Loucy (cell line): ENCODE data around the gene TUBGCP3.

ENCODE experiments used
- H2AFZ ChIP-seq: fragments of 200-600 bp; sonication (generic); 2 replicates; pipeline ENCODE4 v1.6.0; 2016; ENCODE audit warnings: antibody characterized with exemption, mild to moderate bottlenecking, low read length, moderate library complexity
- H3F3A ChIP-seq: fragments of 200-600 bp; 2 replicates; pipeline ENCODE4 v1.6.0; 2016; ENCODE audit warnings: antibody characterized with exemption, low read depth, mild to moderate bottlenecking
- H3K27me3 ChIP-seq: fragments of 200-600 bp; sonication (generic); 2 replicates; pipeline ENCODE4 v1.6.1; 2014; ENCODE audit warnings: low read length, mild to moderate bottlenecking; ENCODE audit not compliant: insufficient read depth, poor library complexity, severe bottlenecking
- H3K36me3 ChIP-seq: fragments of 200-600 bp; sonication (generic); 2 replicates; pipeline ENCODE4 v1.6.1; 2016; ENCODE audit warnings: low read length; ENCODE audit not compliant: insufficient read depth
- H3K4me1 ChIP-seq: fragments of 200-600 bp; sonication (generic); 2 replicates; pipeline ENCODE4 v1.5.1; 2014; ENCODE audit warnings: low read length, mild to moderate bottlenecking; ENCODE audit not compliant: insufficient read depth, poor library complexity, severe bottlenecking
- H3K4me2 ChIP-seq: fragments of 200-600 bp; sonication (generic); 2 replicates; pipeline ENCODE4 v1.6.0; 2014; ENCODE audit warnings: antibody characterized with exemption, low read length, low read depth, mild to moderate bottlenecking; ENCODE audit not compliant: poor library complexity, severe bottlenecking
- H3K4me3 ChIP-seq: fragments of 200-600 bp; sonication (generic); 2 replicates; pipeline ENCODE4 v1.5.1; 2014; ENCODE audit warnings: low read length, mild to moderate bottlenecking, mixed read lengths; ENCODE audit not compliant: poor library complexity, severe bottlenecking
- H3K79me2 ChIP-seq: fragments of 200-600 bp; sonication (generic); 2 replicates; pipeline ENCODE4 v1.6.1; 2014; ENCODE audit warnings: low read length; ENCODE audit not compliant: insufficient read depth
- H3K9ac ChIP-seq: fragments of 200-600 bp; sonication (generic); 2 replicates; pipeline ENCODE4 v1.6.0; 2014; ENCODE audit warnings: mild to moderate bottlenecking, low read depth, low read length, moderate library complexity; ENCODE audit not compliant: poor library complexity, severe bottlenecking
- H3K9me2 ChIP-seq: fragments of 200-600 bp; sonication (generic); replicated peaks from 2 replicates; pipeline ENCODE4 v1.6.1; 2016; ENCODE audit warnings: low read depth, low read length, mixed read lengths
- H3K9me3 ChIP-seq: fragments of 200-600 bp; sonication (generic); 2 replicates; pipeline ENCODE4 v1.6.1; 2014; ENCODE audit warnings: mild to moderate bottlenecking, antibody characterized with exemption, low read length, low read depth; ENCODE audit not compliant: insufficient read depth
- H4K20me1 ChIP-seq: fragments of 200-600 bp; sonication (generic); 2 replicates; pipeline ENCODE4 v1.6.0; 2014; ENCODE audit warnings: antibody characterized with exemption, low read length, mild to moderate bottlenecking; ENCODE audit not compliant: insufficient read depth, poor library complexity, severe bottlenecking
- CTCF ChIP-seq: fragments of 200-600 bp; sonication (generic); conservative IDR thresholded peaks from 2 replicates; pipeline ENCODE4 v1.5.1; 2014; ENCODE audit warnings: mild to moderate bottlenecking, antibody characterized with exemption, low read length
- EZH2phosphoT487 ChIP-seq: fragments of 200-600 bp; IDR thresholded peaks from 2 replicates; pipeline ENCODE4 v1.6.1; 2018; ENCODE audit warnings: antibody characterized with exemption, mild to moderate bottlenecking, moderate library complexity, borderline replicate concordance

The TUBGCP3 gene

GRCh38 chr13:112619730-112620631, 32.0 kb upstream of the TUBGCP3 start:
- Histone ChIP-seq H3K79me2 (no peaks in the 10 kb centered on the region), H3K4me2 (no peak overlapping the region), H2AFZ (no peak overlapping the region), H3K9ac (no peak overlapping the region), H3K9me3 (no peaks in the 10 kb centered on the region), H3K4me3 (no peak overlapping the region), H3K9me2 (no peaks in the 10 kb centered on the region), H3F3A (no peaks in the 10 kb centered on the region), H3K27me3 (no peaks in the 10 kb centered on the region), H3K4me1 (no peaks in the 10 kb centered on the region), H4K20me1 (no peaks in the 10 kb centered on the region), H3K36me3 (no peaks in the 10 kb centered on the region)
- no peak for TF ChIP-seq CTCF
- no peak for TF ChIP-seq EZH2phosphoT487

- no peaks in the 10 kb centered on the region for H3K4me1 ChIP-seq
- H2AFZ ChIP-seq: no peak overlapping the region
- H3K9me3 ChIP-seq: no peaks in the 10 kb centered on the region
- H4K20me1 ChIP-seq: no peaks in the 10 kb centered on the region
- H3K9me2 ChIP-seq: no peaks in the 10 kb centered on the region
- no peak overlapping the region for H3K4me3 ChIP-seq
- H3K9ac ChIP-seq: no peak overlapping the region
- no peaks in the 10 kb centered on the region for H3K27me3 ChIP-seq
- H3K4me2 ChIP-seq: no peak overlapping the region
- no peak for TF ChIP-seq EZH2phosphoT487
- TF ChIP-seq CTCF: no peak
- no peaks in the 10 kb centered on the region for H3F3A ChIP-seq
- no peaks in the 10 kb centered on the region for H3K79me2 ChIP-seq
- H3K36me3 ChIP-seq: no peaks in the 10 kb centered on the region
Observed at GRCh38 chr13:112618501-112618900, 30.5 kb upstream of the TUBGCP3 start.

GRCh38 chr13:112617754-112618375, 29.9 kb upstream of the TUBGCP3 start:
- Histone ChIP-seq H3K9me3 (no peaks in the 10 kb centered on the region), H3K4me2 (no peak overlapping the region), H3K36me3 (no peaks in the 10 kb centered on the region), H3K4me1 (no peaks in the 10 kb centered on the region), H3K4me3 (no peak overlapping the region), H4K20me1 (no peaks in the 10 kb centered on the region), H3F3A (no peaks in the 10 kb centered on the region), H3K9me2 (no peaks in the 10 kb centered on the region), H3K9ac (no peak overlapping the region), H3K27me3 (no peaks in the 10 kb centered on the region), H3K79me2 (no peaks in the 10 kb centered on the region), H2AFZ (no peak overlapping the region)
- TF ChIP-seq CTCF: no peak
- no peak for TF ChIP-seq EZH2phosphoT487
